ENCODE data around the gene SUN3.

DNA sequence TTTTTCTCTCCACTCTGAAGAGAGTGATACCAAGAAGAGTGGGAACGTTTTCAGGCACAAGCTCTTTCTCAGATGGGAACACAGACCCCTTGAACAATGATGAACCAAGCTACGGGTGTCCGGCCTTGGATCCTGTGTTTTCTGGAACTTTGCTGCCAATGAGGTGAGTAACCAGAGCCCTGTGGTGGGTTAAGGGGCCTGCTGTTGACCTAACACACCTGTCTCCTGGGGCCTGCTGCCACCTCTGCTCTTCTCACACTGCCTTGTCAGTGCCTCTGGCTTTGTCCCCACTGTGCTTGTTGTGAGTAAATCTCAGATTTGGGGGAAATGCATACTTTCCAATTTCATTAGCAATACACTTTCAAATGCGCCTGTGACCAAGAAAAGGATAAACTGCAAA lies 79.2 kb downstream of the SUN3 start:
- TF ChIP-seq, protein P1, sequence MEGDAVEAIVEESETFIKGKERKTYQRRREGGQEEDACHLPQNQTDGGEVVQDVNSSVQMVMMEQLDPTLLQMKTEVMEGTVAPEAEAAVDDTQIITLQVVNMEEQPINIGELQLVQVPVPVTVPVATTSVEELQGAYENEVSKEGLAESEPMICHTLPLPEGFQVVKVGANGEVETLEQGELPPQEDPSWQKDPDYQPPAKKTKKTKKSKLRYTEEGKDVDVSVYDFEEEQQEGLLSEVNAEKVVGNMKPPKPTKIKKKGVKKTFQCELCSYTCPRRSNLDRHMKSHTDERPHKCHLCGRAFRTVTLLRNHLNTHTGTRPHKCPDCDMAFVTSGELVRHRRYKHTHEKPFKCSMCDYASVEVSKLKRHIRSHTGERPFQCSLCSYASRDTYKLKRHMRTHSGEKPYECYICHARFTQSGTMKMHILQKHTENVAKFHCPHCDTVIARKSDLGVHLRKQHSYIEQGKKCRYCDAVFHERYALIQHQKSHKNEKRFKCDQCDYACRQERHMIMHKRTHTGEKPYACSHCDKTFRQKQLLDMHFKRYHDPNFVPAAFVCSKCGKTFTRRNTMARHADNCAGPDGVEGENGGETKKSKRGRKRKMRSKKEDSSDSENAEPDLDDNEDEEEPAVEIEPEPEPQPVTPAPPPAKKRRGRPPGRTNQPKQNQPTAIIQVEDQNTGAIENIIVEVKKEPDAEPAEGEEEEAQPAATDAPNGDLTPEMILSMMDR (conservative IDR thresholded peaks at IDR 0.05; ENCODE audit: low read length), result no peak
- TF ChIP-seq EZH2phosphoT487 (IDR thresholded peaks at IDR 0.05; ENCODE audit: borderline replicate concordance, low read depth, low read length), result no peak

All from OCI-LY7 (cell line).